WTC11 (cell line): ENCODE measurements around the gene CNDP1. TPM values are rescaled to one million over a fixed set of nuclear protein-coding genes. Genes with fewer than 3 reads are reported as not detected.

Source experiments
- ATAC-seq: fragments of 200-7000 bp; cut with Tn5 transposase; 2 replicates; pipeline ENCODE4 v1.10.0; 2021; ENCODE audit warnings: mild to moderate bottlenecking, moderate library complexity
- CTCF ChIA-PET: fragments of 300-600 bp; sonication (Branson Sonifier 250); formaldehyde crosslinking; loops from one replicate; lab custom pipeline; 2021; ENCODE audit warnings: antibody characterized with exemption; lab: Charles Lee
- POLR2A ChIA-PET: fragments of 350-600 bp; sonication (Branson Sonifier 250); formaldehyde crosslinking; loops from one replicate; lab custom pipeline; 2021; ENCODE audit warnings: antibody characterized with exemption; lab: Charles Lee
- DNase-seq: peaks from one replicate; pipeline ENCODE4 v3.0.0; 2021; ENCODE audit warnings: low spot score
- H3K27ac Mint-ChIP-seq: 2 replicates; pipeline ENCODE4 v1.8.0; 2021; ENCODE audit warnings: mixed read lengths
- H3K27me3 Mint-ChIP-seq: 2 replicates; pipeline ENCODE4 v1.8.0; 2021; ENCODE audit warnings: low read depth, mild to moderate bottlenecking, moderate library complexity, mixed read lengths
- H3K36me3 Mint-ChIP-seq: 2 replicates; pipeline ENCODE4 v1.8.0; 2021; ENCODE audit warnings: mixed read lengths
- H3K4me1 Mint-ChIP-seq: 2 replicates; pipeline ENCODE4 v1.8.0; 2022; ENCODE audit warnings: mixed read lengths
- H3K4me3 Mint-ChIP-seq: 2 replicates; pipeline ENCODE4 v1.8.0; 2021; ENCODE audit warnings: mild to moderate bottlenecking, moderate library complexity, mixed read lengths
- H3K9me3 Mint-ChIP-seq: 2 replicates; pipeline ENCODE4 v1.8.0; 2021; ENCODE audit warnings: mixed read lengths
- ATF1 ChIP-seq: sonication (generic); formaldehyde crosslinking; IDR thresholded peaks from 2 replicates; pipeline ENCODE4 v1.8.1; 2023; ENCODE audit warnings: mild to moderate bottlenecking, moderate library complexity, missing genetic modification reagents
- ATF3 ChIP-seq: sonication (generic); formaldehyde crosslinking; conservative IDR thresholded peaks from 2 replicates; pipeline ENCODE4 v1.8.1; 2022; ENCODE audit warnings: mild to moderate bottlenecking, missing genetic modification reagents
- CREB1 ChIP-seq: sonication (generic); formaldehyde crosslinking; IDR thresholded peaks from 2 replicates; pipeline ENCODE4 v1.8.0; 2023; ENCODE audit warnings: mild to moderate bottlenecking, missing genetic modification reagents
- CTCF ChIP-seq: fragments of 200-600 bp; IDR thresholded peaks from 2 replicates; pipeline ENCODE4 v1.8.0; 2022; ENCODE audit warnings: antibody characterized with exemption
- ESRRA ChIP-seq: sonication (generic); formaldehyde crosslinking; IDR thresholded peaks from 2 replicates; pipeline ENCODE4 v1.8.1; 2022; ENCODE audit warnings: mild to moderate bottlenecking, missing genetic modification reagents, borderline replicate concordance
- FOXP1 ChIP-seq: sonication (generic); formaldehyde crosslinking; IDR thresholded peaks from 2 replicates; pipeline ENCODE4 v1.8.0; 2022; ENCODE audit warnings: missing genetic modification reagents, mild to moderate bottlenecking, moderate library complexity, borderline replicate concordance
- HMGXB4 ChIP-seq: sonication (generic); formaldehyde crosslinking; IDR thresholded peaks from 2 replicates; pipeline ENCODE4 v1.8.1; 2023; ENCODE audit warnings: mild to moderate bottlenecking, moderate library complexity, missing genetic modification reagents
- JAZF1 ChIP-seq: fragments of 250-450 bp; sonication (Bioruptor Pico); IDR thresholded peaks from 2 replicates; pipeline ENCODE4 v1.9.0; 2021; ENCODE audit warnings: moderate library complexity, mild to moderate bottlenecking, inconsistent platforms
- MLX ChIP-seq: sonication (generic); formaldehyde crosslinking; IDR thresholded peaks from 2 replicates; pipeline ENCODE4 v1.8.1; 2023; ENCODE audit warnings: mild to moderate bottlenecking, missing genetic modification reagents, moderate library complexity
- MXD4 ChIP-seq: fragments of 250-450 bp; sonication (Bioruptor Pico); IDR thresholded peaks from 2 replicates; pipeline ENCODE4 v1.8.0; 2021; ENCODE audit warnings: mild to moderate bottlenecking, moderate library complexity, borderline replicate concordance
- NFATC4 ChIP-seq: fragments of 250-450 bp; sonication (Bioruptor Pico); IDR thresholded peaks from 2 replicates; pipeline ENCODE4 v1.9.0; 2021; ENCODE audit warnings: mild to moderate bottlenecking
- NFE2L1 ChIP-seq: sonication (generic); formaldehyde crosslinking; IDR thresholded peaks from 2 replicates; pipeline ENCODE4 v1.8.1; 2023; ENCODE audit warnings: missing genetic modification reagents
- SOX15 ChIP-seq: fragments of 250-450 bp; sonication (Bioruptor Pico); IDR thresholded peaks from 2 replicates; pipeline ENCODE4 v1.9.0; 2021; ENCODE audit warnings: mild to moderate bottlenecking
- ZNF138 ChIP-seq: sonication (generic); formaldehyde crosslinking; conservative IDR thresholded peaks from 2 replicates; pipeline ENCODE4 v1.8.1; 2022; ENCODE audit warnings: mild to moderate bottlenecking, moderate library complexity, missing genetic modification reagents
- ZNF219 ChIP-seq: sonication (generic); formaldehyde crosslinking; IDR thresholded peaks from 2 replicates; pipeline ENCODE4 v1.8.0; 2023; ENCODE audit warnings: missing genetic modification reagents, mild to moderate bottlenecking, borderline replicate concordance
- ZNF423 ChIP-seq: fragments of 250-450 bp; sonication (Bioruptor Pico); IDR thresholded peaks from 2 replicates; pipeline ENCODE4 v2.1.2; 2022; ENCODE audit warnings: mild to moderate bottlenecking, moderate library complexity
- total RNA-seq: library from RNA; stranded (reverse); gene quantifications from 3 replicates; pipeline ENCODE4 v1.2.3, GENCODE V29; 2021
- TF ChIP-seq, protein P1 (sequence below): sonication (generic); formaldehyde crosslinking; IDR thresholded peaks from 2 replicates; pipeline ENCODE4 v1.8.1; 2023; ENCODE audit warnings: mild to moderate bottlenecking, missing genetic modification reagents
- TF ChIP-seq, protein P2 (sequence below): sonication (generic); formaldehyde crosslinking; IDR thresholded peaks from 2 replicates; pipeline ENCODE4 v1.8.0; 2023; ENCODE audit warnings: missing genetic modification reagents
- TF ChIP-seq, protein P3 (sequence below): sonication (generic); formaldehyde crosslinking; IDR thresholded peaks from 2 replicates; pipeline ENCODE4 v1.8.1; 2023; ENCODE audit warnings: mild to moderate bottlenecking, missing genetic modification reagents, borderline replicate concordance

Gene CNDP1
- total RNA-seq, 1 experiment from 2014 or later = 0.28 TPM

DNA sequence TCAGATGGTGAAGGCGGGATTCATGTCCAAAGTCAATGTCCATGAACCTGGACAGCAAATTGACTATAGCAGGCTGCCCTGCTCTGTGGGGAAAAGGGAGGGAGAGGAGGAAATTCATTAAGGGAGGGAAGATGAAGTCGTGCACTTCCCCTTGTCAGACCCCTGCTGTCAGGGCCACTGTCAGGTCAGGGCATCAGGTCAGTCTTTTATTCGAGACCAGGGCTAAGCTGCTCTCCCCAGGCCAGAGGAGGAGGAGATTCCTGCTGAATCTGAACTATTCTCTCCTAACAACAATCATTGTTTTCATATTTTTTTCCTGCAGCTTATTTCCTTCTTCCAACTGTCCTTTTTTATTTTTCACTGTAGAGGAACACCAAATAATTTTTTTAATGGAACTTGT lies 17.2 kb downstream of the CNDP1 start:
- ATAC-seq (no peak), DNase-seq (no peak)
- Mint-ChIP-seq H3K4me3 (no peak overlapping the region), H3K27ac (no peak overlapping the region), H3K9me3 (peaks cover 40% of the 10 kb centered on the region), H3K27me3 (peaks cover 11% of the 10 kb centered on the region), H3K4me1 (no peaks in the 10 kb centered on the region; the same call in 1 of the 2 replicates), H3K36me3 (peaks cover 39% of the 10 kb centered on the region)
- CTCF ChIA-PET = interaction anchor here (0.6 to 2.2 kb wide), 42 partner anchors 9 to 658 kb away, joined by 3 to 40 read pairs (median 4); partner anchors contain the start of genes CNDP1, CNDP2, DIPK1C and PTGR3
- POLR2A ChIA-PET = interaction anchor here (0.6 kb wide), 1 partner anchor 198 kb away, joined by 3 read pairs; no protein-coding TSS in a partner anchor
- TF ChIP-seq ZNF138 (no peak), NFE2L1 (CRISPR knock-in tag) (no peak), ZNF219 (CRISPR knock-in tag) (no peak), HMGXB4 (CRISPR knock-in tag) (no peak), MXD4 (CRISPR knock-in tag) (no peak), CREB1 (CRISPR knock-in tag) (no peak), ATF3 (CRISPR knock-in tag) (no peak)
- TF ChIP-seq, protein P1, sequence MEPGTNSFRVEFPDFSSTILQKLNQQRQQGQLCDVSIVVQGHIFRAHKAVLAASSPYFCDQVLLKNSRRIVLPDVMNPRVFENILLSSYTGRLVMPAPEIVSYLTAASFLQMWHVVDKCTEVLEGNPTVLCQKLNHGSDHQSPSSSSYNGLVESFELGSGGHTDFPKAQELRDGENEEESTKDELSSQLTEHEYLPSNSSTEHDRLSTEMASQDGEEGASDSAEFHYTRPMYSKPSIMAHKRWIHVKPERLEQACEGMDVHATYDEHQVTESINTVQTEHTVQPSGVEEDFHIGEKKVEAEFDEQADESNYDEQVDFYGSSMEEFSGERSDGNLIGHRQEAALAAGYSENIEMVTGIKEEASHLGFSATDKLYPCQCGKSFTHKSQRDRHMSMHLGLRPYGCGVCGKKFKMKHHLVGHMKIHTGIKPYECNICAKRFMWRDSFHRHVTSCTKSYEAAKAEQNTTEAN = no peak

- Mint-ChIP-seq H3K9me3 (peaks cover 34% of the 10 kb centered on the region), H3K27me3 (peaks cover 11% of the 10 kb centered on the region), H3K27ac (no peak overlapping the region), H3K4me3 (no peak overlapping the region), H3K36me3 (peaks cover 37% of the 10 kb centered on the region), H3K4me1 (no peaks in the 10 kb centered on the region; the same call in 1 of the 2 replicates)
- ChIA-PET POLR2A (interaction anchor here (0.6 to 0.7 kb wide), 2 partner anchors 56 to 199 kb away, joined by 3 to 6 read pairs; partner anchors contain the start of gene CNDP2), CTCF (interaction anchor here (0.6 to 2.2 kb wide), 47 partner anchors 8 to 784 kb away, joined by 3 to 40 read pairs (median 4); partner anchors contain the start of genes CNDP1, CNDP2, DIPK1C and PTGR3)
- ATAC-seq (peak; percentile 100), DNase-seq (peak; percentile 87)
- TF ChIP-seq CTCF = peak; percentile 77
- TF ChIP-seq JAZF1 (CRISPR knock-in tag) = no peak
Observed at GRCh38 chr18:74551936-74552555, 17.7 kb downstream of the CNDP1 start.

- DNase-seq (no peak), ATAC-seq (no peak)
- Mint-ChIP-seq H3K27ac (no peak overlapping the region), H3K4me1 (no peaks in the 10 kb centered on the region; the same call in 1 of the 2 replicates), H3K4me3 (no peak overlapping the region), H3K27me3 (no peaks in the 10 kb centered on the region; the same call in 1 of the 2 replicates), H3K36me3 (peaks cover 7% of the 10 kb centered on the region), H3K9me3 (no peaks in the 10 kb centered on the region; the same call in 1 of the 2 replicates)
- CTCF ChIA-PET = no interaction called here
- POLR2A ChIA-PET = no interaction called here
- TF ChIP-seq, protein P2, sequence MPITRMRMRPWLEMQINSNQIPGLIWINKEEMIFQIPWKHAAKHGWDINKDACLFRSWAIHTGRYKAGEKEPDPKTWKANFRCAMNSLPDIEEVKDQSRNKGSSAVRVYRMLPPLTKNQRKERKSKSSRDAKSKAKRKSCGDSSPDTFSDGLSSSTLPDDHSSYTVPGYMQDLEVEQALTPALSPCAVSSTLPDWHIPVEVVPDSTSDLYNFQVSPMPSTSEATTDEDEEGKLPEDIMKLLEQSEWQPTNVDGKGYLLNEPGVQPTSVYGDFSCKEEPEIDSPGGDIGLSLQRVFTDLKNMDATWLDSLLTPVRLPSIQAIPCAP (CRISPR knock-in tag) = no peak
- TF ChIP-seq, protein P3, sequence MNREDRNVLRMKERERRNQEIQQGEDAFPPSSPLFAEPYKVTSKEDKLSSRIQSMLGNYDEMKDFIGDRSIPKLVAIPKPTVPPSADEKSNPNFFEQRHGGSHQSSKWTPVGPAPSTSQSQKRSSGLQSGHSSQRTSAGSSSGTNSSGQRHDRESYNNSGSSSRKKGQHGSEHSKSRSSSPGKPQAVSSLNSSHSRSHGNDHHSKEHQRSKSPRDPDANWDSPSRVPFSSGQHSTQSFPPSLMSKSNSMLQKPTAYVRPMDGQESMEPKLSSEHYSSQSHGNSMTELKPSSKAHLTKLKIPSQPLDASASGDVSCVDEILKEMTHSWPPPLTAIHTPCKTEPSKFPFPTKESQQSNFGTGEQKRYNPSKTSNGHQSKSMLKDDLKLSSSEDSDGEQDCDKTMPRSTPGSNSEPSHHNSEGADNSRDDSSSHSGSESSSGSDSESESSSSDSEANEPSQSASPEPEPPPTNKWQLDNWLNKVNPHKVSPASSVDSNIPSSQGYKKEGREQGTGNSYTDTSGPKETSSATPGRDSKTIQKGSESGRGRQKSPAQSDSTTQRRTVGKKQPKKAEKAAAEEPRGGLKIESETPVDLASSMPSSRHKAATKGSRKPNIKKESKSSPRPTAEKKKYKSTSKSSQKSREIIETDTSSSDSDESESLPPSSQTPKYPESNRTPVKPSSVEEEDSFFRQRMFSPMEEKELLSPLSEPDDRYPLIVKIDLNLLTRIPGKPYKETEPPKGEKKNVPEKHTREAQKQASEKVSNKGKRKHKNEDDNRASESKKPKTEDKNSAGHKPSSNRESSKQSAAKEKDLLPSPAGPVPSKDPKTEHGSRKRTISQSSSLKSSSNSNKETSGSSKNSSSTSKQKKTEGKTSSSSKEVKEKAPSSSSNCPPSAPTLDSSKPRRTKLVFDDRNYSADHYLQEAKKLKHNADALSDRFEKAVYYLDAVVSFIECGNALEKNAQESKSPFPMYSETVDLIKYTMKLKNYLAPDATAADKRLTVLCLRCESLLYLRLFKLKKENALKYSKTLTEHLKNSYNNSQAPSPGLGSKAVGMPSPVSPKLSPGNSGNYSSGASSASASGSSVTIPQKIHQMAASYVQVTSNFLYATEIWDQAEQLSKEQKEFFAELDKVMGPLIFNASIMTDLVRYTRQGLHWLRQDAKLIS (CRISPR knock-in tag) = no peak
- TF ChIP-seq MXD4 (CRISPR knock-in tag) (no peak), ZNF423 (CRISPR knock-in tag) (no peak), NFATC4 (no peak), FOXP1 (no peak), MLX (no peak), SOX15 (CRISPR knock-in tag) (no peak), ESRRA (CRISPR knock-in tag) (no peak), ATF1 (no peak)
Observed at GRCh38 chr18:74556126-74556525, 21.8 kb downstream of the CNDP1 start.
